Uterus (tissue), 2 donors: Measurements from ENCODE around the gene EPHA4.

Experiments used
- POLR2A ChIP-seq, 2 donors: fragments of 450-650 bp; IDR thresholded peaks; one replicate each; pipeline ENCODE4 v1.6.1; 2016; ENCODE audit warnings: antibody characterized with exemption in 2 of 2, mild to moderate bottlenecking in 1 of 2, moderate library complexity in 1 of 2
- TF ChIP-seq, protein P1 (sequence below), 4 experiments: fragments of 200-600 bp in 2 of 4; fragments of 450-650 bp in 2 of 4; sonication (generic) in 2 of 4; IDR thresholded peaks; one replicate each; pipeline ENCODE4 v1.5.1; 2016 to 2019; ENCODE audit warnings: antibody characterized with exemption in 4 of 4, mild to moderate bottlenecking in 2 of 4, moderate library complexity in 1 of 4

DNA sequence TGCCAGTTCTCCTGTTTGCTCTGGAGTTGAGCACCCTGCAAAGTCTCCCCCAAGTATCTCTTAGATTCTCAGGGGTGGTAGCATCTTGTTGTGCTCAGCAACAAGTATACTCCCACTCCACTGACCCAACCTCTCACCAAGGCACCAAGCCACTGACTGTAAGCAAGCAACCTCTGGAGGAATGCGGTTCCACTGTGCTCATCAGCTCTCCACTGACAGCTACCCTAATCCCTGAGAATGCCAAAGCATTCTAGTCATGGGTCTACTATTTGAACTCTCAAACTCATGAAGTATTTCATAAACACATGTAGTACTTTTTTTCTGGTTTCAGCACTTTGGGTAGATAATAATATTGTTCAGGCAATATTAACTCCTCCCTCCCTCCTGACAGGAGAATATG, 170.0 kb downstream of the EPHA4 start:
- TF ChIP-seq POLR2A (IDR thresholded peaks at IDR 0.05) = no peak
- TF ChIP-seq, protein P1, sequence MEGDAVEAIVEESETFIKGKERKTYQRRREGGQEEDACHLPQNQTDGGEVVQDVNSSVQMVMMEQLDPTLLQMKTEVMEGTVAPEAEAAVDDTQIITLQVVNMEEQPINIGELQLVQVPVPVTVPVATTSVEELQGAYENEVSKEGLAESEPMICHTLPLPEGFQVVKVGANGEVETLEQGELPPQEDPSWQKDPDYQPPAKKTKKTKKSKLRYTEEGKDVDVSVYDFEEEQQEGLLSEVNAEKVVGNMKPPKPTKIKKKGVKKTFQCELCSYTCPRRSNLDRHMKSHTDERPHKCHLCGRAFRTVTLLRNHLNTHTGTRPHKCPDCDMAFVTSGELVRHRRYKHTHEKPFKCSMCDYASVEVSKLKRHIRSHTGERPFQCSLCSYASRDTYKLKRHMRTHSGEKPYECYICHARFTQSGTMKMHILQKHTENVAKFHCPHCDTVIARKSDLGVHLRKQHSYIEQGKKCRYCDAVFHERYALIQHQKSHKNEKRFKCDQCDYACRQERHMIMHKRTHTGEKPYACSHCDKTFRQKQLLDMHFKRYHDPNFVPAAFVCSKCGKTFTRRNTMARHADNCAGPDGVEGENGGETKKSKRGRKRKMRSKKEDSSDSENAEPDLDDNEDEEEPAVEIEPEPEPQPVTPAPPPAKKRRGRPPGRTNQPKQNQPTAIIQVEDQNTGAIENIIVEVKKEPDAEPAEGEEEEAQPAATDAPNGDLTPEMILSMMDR (IDR thresholded peaks at IDR 0.05) = no peak
